ENCODE measurements around the gene INF2.

DNA sequence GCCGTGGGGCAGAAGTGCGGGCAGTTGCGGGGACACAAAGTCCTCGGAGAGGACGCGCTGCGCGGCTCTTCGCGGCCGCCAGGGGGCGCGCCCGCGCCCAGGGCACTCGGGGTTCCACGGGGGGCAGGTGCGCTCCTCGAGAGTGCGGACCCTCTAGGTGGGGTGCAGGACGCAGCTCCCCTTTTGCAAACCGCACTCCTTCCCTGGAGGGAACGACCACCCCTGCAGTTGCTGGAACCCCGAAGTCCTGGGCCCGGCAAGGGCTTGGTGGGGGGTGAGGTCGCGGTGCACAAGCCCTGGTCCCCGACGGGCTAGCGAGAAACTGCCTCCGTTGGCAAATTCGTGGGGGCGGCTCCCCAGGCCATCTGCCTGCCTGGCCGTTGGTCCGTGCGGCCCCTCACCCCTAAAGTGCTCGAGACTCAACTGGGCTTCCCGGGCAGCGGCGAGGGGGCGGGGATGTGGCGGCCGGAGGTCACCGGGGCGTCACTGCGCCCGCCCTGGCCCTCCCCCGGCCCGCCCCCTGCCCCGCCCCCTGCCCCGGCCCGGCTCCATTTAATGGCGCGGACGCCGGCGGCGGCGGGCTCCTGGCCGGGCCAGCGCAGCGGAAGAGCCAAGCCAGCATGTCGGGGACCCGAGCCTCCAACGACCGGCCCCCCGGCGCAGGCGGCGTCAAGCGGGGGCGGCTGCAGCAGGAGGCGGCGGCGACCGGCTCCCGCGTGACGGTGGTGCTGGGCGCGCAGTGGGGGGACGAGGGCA is 34.4 kb downstream of the INF2 start, which contains the start of gene ADSS1:
- TF ChIP-seq, protein P1, sequence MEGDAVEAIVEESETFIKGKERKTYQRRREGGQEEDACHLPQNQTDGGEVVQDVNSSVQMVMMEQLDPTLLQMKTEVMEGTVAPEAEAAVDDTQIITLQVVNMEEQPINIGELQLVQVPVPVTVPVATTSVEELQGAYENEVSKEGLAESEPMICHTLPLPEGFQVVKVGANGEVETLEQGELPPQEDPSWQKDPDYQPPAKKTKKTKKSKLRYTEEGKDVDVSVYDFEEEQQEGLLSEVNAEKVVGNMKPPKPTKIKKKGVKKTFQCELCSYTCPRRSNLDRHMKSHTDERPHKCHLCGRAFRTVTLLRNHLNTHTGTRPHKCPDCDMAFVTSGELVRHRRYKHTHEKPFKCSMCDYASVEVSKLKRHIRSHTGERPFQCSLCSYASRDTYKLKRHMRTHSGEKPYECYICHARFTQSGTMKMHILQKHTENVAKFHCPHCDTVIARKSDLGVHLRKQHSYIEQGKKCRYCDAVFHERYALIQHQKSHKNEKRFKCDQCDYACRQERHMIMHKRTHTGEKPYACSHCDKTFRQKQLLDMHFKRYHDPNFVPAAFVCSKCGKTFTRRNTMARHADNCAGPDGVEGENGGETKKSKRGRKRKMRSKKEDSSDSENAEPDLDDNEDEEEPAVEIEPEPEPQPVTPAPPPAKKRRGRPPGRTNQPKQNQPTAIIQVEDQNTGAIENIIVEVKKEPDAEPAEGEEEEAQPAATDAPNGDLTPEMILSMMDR (IDR thresholded peaks at IDR 0.05): peak; percentile 98
- no peak for TF ChIP-seq ZFX (IDR thresholded peaks at IDR 0.05; ENCODE audit: borderline replicate concordance)
